ENCODE data around the gene UNG.

UNG gene

DNA sequence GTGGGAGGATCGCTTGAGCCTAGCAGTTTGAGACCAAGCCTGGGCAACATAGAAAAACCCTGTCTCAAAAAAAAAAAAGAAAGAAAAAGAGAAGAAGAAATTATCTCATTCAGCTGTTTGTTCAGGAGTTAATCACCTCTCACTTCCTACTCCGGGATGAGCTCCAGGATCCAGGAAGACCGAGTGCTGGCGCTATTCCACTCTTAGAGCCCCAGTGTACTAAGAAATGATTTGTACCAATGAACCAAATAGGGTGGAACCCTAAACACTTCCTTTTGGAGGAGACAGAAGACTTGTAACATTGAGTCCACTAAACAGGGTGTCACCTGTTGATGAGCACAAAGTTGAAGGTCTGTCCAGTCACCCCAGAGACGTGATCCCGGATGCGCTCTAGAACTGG, 7.7 kb upstream of the UNG start:
- no peak for DNase-seq (ENCODE audit: low read depth in 3 of 3)

- no peak for DNase-seq (ENCODE audit: low read depth in 3 of 3)
Measured at GRCh38 chr12:109092497-109093021, 4.8 kb upstream of the UNG start.

- peak; percentile 89 to 93 (median 90) for DNase-seq (ENCODE audit: low read depth in 3 of 3)
Measured at GRCh38 chr12:109093022-109093918, 4.1 kb upstream of the UNG start, which contains the start of gene ALKBH2. Gene ALKBH2, minus strand, starts transcription at chr12:109093472. Its CDS starts 686 bp downstream, at chr12:109092786.

GRCh38 chr12:109097140-109097434, 310 bp upstream of the UNG start:
- no peak for DNase-seq (ENCODE audit: low read depth in 3 of 3)

- no peak for DNase-seq (ENCODE audit: low read depth in 3 of 3)
Measured at GRCh38 chr12:109098183-109098604, 797 bp downstream of the UNG start.

GRCh38 chr12:109098651-109099050, 1.3 kb downstream of the UNG start:
- DNase-seq (ENCODE audit: low read depth in 3 of 3), result no peak

DNA sequence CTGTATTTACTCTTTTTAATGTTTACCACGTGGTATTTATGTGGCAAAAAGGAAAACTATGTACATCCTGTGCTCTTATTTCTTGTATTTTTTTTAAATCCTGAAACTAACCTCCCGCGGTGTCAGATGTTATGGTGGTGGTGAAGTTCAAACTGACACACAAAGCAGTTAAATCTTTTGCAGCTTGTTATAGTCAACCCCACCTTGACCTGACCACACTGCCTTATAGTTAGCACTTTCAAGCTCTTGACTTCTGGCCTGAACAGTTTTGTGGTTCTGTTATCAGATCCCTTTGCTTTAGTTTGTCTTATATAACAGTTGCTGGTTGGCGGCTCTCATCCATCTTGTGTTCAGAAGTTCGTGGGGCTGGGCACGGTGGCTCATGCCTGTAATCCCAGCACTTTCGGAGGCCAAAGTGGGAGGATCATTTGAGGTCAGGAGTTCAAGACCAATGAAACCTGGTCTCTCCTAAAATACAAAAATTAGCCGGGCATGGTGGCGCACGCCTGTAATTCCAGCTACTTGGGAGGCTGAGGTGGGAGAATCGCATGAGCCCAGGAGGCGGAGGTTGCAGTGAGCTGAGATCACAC, 2.1 kb downstream of the UNG start:
- DNase-seq (ENCODE audit: low read depth in 3 of 3), result no peak

- no peak for DNase-seq (ENCODE audit: low read depth in 3 of 3)
Measured at GRCh38 chr12:109100741-109101140, 3.3 kb downstream of the UNG start.

- DNase-seq (ENCODE audit: low read depth in 3 of 3), result no peak
Measured at GRCh38 chr12:109102491-109102890, 5.1 kb downstream of the UNG start.

DNA sequence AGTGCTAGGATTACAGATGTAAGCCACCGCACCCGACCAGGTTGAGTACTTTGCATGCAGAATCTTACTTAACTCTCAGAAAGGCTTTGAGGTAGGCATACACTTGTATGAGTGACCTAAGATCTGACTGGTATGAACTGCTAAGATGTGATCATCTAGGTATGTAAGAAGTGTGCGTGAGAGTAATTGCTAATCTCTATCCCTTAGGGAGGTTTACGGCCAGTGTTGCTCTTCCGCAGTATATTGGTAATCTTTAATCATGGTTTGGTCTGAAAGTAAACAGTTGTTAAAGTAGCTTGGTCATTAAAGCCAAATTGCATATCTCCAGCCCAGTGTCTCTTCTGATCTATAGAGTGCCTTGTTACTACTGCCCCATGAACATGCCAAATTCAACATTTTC, 7.8 kb downstream of the UNG start:
- no peak for DNase-seq (ENCODE audit: low read depth in 3 of 3)

- no peak for DNase-seq (ENCODE audit: low read depth in 3 of 3)
Measured at GRCh38 chr12:109109746-109110350, 12.5 kb downstream of the UNG start.

DNA sequence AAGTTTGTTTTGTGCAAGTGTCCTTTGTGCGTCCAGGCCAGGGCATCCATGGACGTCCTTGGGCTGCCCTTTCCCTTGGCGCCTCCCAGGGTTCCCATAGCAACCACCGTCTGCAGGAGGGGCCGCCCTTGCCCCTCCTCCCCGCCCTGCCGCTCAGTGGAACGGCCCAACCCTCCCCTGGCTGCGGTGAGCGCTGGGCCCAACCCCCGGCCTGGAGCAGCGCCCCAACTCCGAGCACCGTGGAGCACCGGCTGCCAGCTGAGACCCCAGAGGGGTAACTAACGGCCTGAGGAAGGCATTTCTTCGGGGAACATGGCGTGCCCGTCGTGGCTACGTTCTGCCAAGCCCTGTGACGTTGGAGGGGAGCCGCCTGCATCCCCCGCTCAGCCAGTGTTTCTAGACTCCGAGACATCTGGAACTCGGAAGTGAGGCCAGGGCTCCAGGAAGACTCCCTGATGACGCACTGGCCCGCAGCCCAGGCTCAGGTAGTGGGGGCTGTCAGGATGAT, 13.6 kb downstream of the UNG start:
- peak in 2 of 3 experiments; percentile 35 to 53 for DNase-seq (ENCODE audit: low read depth in 3 of 3)

GRCh38 chr12:109112720-109113465, 15.5 kb downstream of the UNG start:
- no peak for DNase-seq (ENCODE audit: low read depth in 3 of 3)

- no peak for DNase-seq (ENCODE audit: low read depth in 3 of 3)
Measured at GRCh38 chr12:109113661-109114321, 16.4 kb downstream of the UNG start.

DNA sequence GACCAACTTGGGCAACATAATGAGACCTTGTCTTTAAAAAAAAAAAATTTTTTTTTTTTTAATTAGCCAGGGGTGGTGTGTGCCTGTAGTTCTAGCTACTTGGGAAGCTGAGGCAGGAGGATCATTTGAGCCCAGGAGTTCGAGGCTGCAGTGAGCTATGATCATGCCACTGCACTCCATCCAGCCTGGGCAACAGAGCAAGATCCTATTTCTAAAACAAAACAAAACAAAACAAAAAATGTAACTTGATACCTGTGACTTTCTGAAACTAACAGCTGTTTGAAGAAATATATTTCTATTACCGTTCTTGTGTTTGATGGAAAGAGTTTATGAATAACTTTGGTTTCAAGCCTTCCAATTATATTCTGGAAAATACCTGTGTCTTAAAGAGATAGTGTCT, 17.2 kb downstream of the UNG start:
- DNase-seq (ENCODE audit: low read depth in 3 of 3), result no peak

- DNase-seq (ENCODE audit: low read depth in 3 of 3), result no peak
Measured at GRCh38 chr12:109115404-109115757, 18.0 kb downstream of the UNG start.

DNA sequence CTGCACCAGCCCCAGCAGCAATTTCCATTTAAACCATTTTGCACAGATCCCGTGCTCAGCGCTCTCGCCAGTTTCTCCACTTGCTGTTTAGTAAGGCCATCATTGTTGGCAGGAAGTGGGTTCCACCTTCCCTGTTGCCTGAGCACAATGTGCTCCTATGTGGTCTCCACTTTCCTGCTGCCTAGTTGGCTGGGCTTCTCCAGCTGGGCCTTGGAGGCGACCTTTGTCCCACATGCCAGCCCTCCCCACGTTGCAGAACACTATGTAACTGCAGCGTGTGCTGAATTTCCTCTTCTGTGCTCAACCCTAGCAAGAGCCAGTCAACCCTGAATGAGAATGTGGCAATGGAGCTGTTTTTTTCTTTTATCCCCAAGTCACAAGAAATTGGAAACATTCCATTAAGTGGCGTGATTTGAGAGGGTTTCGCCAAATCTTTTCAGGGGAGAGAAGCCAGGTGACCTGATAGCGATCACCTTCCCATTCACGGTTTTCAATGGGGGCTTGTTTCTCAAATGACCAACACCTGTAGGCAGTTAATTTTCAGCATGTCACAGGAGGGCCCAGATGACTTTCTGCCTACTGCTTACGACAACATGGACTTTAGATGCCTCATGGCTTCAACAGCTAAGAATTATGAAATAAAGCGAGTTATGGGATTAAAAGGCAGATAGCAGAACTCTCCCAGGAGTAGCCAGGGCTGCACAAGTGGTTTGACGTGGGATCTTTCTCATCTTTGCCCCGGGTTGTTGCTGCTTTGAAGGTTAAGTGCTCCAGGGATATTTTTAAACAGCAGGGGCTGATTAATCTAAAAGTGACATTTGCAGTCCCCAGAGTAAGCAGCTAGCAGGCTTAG, 18.6 kb downstream of the UNG start, which contains the start of gene ACACB:
ACACB (plus strand) TSS at position 830 of the 853 bp plus-strand sequence. CDS start 22,819 bp downstream, outside the sequence.
- no peak for DNase-seq (ENCODE audit: low read depth in 3 of 3)

DNA sequence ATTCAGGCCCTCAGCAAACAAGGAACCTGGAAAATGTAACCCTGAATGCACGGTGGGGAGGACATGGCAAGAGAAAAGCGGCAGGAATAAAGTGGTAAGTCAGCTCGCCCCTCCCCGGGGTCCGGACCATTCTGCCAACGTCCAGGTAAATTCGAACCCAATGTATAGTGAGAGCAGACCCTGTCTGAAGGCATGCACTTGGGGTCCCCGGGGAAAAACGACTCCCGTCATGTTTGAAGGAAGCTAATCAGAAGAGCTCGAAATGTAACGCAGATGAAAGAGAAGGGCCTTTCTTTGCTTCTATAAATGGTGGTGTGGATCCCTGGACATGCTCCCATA, 19.2 kb downstream of the UNG start:
- no peak for DNase-seq (ENCODE audit: low read depth in 3 of 3)

GRCh38 chr12:109120095-109120494, 22.7 kb downstream of the UNG start:
- DNase-seq (ENCODE audit: low read depth in 3 of 3), result no peak

- no peak for DNase-seq (ENCODE audit: low read depth in 3 of 3)
Measured at GRCh38 chr12:109120557-109120956, 23.2 kb downstream of the UNG start.

Measured in stimulated activated CD4-positive, alpha-beta T cell treated with anti-CD3 and anti-CD28 coated beads, TNF-alpha, amount 100 ng/mL, for 24 hours (primary cell).